ENCODE data around the gene CDIPT. TPM values are rescaled to one million over a fixed set of nuclear protein-coding genes. Genes with fewer than 3 reads are reported as not detected.

CDIPT gene
- total and polyA plus RNA-seq, 2 of the 13 experiments (the other 11 are each of a cell fraction or from before 2014, with no cell fraction given): 54.9 to 97.5 TPM

DNA sequence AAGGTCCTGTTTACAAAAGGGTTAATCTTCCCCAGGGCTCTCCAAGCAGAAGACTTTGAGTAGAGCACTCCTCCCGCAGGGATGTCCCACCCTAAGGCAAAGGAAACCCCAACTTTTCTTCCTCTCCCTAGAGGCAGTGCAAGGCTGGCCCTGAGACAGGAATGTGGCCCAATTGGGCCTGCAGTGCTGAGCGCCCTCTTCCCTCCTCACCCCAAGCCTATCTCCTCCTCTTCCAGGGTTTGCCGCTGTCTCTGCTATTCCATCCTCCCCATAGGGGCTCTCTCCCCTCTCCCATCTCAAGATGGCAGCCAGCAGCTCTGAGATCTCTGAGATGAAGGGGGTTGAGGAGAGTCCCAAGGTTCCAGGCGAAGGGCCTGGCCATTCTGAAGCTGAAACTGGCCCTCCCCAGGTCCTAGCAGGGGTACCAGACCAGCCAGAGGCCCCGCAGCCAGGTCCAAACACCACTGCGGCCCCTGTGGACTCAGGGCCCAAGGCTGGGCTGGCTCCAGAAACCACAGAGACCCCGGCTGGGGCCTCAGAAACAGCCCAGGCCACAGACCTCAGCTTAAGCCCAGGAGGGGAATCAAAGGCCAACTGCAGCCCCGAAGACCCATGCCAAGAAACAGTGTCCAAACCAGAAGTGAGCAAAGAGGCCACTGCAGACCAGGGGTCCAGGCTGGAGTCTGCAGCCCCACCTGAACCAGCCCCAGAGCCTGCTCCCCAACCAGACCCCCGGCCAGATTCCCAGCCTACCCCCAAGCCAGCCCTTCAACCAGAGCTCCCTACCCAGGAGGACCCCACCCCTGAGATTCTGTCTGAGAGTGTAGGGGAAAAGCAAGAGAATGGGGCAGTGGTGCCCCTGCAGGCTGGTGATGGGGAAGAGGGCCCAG lies 50.0 kb downstream of the CDIPT start (continued):
- TF ChIP-seq, protein P1, sequence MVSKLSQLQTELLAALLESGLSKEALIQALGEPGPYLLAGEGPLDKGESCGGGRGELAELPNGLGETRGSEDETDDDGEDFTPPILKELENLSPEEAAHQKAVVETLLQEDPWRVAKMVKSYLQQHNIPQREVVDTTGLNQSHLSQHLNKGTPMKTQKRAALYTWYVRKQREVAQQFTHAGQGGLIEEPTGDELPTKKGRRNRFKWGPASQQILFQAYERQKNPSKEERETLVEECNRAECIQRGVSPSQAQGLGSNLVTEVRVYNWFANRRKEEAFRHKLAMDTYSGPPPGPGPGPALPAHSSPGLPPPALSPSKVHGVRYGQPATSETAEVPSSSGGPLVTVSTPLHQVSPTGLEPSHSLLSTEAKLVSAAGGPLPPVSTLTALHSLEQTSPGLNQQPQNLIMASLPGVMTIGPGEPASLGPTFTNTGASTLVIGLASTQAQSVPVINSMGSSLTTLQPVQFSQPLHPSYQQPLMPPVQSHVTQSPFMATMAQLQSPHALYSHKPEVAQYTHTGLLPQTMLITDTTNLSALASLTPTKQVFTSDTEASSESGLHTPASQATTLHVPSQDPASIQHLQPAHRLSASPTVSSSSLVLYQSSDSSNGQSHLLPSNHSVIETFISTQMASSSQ (IDR thresholded peaks at IDR 0.05; ENCODE audit: low read depth): no peak
- TF ChIP-seq, protein P1 (CRISPR knock-in tag; IDR thresholded peaks at IDR 0.05; ENCODE audit: borderline replicate concordance): no peak
- TF ChIP-seq PHF21A (CRISPR knock-in tag; IDR thresholded peaks at IDR 0.05) (no peak), ZFX (CRISPR knock-in tag; IDR thresholded peaks at IDR 0.05; ENCODE audit: low read depth) (peak; percentile 18), PAX8 (CRISPR knock-in tag; IDR thresholded peaks at IDR 0.05; ENCODE audit: borderline replicate concordance) (no peak), MAZ (IDR thresholded peaks at IDR 0.05; ENCODE audit: borderline replicate concordance, low read depth, low read length) (no peak), MAZ (CRISPR knock-in tag; IDR thresholded peaks at IDR 0.05; ENCODE audit: low read depth) (0 out of 2 replicates have a peak, but pooled peaks have one; percentile 35), ZNF563 (CRISPR knock-in tag; IDR thresholded peaks at IDR 0.05) (no peak), ZNF709 (CRISPR knock-in tag; IDR thresholded peaks at IDR 0.05) (no peak), YY1 (IDR thresholded peaks at IDR 0.05; ENCODE audit: insufficient read depth, insufficient replicate concordance, low read depth, low read length) (no peak), NFIC (IDR thresholded peaks at IDR 0.05; ENCODE audit: low read length) (no peak), KDM5B (CRISPR knock-in tag; IDR thresholded peaks at IDR 0.05; ENCODE audit: borderline replicate concordance) (0 out of 2 replicates have a peak, but pooled peaks have one; percentile 75), ZNF460 (CRISPR knock-in tag; IDR thresholded peaks at IDR 0.05; ENCODE audit: borderline replicate concordance) (no peak), STAG1 (CRISPR knock-in tag; IDR thresholded peaks at IDR 0.05) (no peak), HHEX (CRISPR knock-in tag; IDR thresholded peaks at IDR 0.05) (no peak)
- TF ChIP-seq, protein P2, sequence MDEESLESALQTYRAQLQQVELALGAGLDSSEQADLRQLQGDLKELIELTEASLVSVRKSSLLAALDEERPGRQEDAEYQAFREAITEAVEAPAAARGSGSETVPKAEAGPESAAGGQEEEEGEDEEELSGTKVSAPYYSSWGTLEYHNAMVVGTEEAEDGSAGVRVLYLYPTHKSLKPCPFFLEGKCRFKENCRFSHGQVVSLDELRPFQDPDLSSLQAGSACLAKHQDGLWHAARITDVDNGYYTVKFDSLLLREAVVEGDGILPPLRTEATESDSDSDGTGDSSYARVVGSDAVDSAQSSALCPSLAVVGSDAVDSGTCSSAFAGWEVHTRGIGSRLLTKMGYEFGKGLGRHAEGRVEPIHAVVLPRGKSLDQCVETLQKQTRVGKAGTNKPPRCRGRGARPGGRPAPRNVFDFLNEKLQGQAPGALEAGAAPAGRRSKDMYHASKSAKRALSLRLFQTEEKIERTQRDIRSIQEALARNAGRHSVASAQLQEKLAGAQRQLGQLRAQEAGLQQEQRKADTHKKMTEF (CRISPR knock-in tag; IDR thresholded peaks at IDR 0.05): no peak
- TF ChIP-seq, protein P3, sequence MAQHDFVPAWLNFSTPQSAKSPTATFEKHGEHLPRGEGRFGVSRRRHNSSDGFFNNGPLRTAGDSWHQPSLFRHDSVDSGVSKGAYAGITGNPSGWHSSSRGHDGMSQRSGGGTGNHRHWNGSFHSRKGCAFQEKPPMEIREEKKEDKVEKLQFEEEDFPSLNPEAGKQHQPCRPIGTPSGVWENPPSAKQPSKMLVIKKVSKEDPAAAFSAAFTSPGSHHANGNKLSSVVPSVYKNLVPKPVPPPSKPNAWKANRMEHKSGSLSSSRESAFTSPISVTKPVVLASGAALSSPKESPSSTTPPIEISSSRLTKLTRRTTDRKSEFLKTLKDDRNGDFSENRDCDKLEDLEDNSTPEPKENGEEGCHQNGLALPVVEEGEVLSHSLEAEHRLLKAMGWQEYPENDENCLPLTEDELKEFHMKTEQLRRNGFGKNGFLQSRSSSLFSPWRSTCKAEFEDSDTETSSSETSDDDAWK (CRISPR knock-in tag; IDR thresholded peaks at IDR 0.05): no peak
- TF ChIP-seq, protein P4, sequence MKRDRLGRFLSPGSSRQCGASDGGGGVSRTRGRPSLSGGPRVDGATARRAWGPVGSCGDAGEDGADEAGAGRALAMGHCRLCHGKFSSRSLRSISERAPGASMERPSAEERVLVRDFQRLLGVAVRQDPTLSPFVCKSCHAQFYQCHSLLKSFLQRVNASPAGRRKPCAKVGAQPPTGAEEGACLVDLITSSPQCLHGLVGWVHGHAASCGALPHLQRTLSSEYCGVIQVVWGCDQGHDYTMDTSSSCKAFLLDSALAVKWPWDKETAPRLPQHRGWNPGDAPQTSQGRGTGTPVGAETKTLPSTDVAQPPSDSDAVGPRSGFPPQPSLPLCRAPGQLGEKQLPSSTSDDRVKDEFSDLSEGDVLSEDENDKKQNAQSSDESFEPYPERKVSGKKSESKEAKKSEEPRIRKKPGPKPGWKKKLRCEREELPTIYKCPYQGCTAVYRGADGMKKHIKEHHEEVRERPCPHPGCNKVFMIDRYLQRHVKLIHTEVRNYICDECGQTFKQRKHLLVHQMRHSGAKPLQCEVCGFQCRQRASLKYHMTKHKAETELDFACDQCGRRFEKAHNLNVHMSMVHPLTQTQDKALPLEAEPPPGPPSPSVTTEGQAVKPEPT (CRISPR knock-in tag; IDR thresholded peaks at IDR 0.05; ENCODE audit: low read depth): no peak
